DOHH2 (cell line): ENCODE measurements around the gene ACTN1.

Source experiments
- EZH2phosphoT487 ChIP-seq: fragments of 200-600 bp; sonication (generic); IDR thresholded peaks from 2 replicates; pipeline ENCODE4 v1.6.1; 2017; ENCODE audit warnings: borderline replicate concordance, mild to moderate bottlenecking, antibody characterized with exemption, low read length, moderate library complexity, mixed read lengths
- TF ChIP-seq, protein P1 (sequence below): fragments of 200-600 bp; sonication (generic); IDR thresholded peaks from one replicate; pipeline ENCODE4 v1.5.1; 2014; ENCODE audit warnings: antibody characterized with exemption, mild to moderate bottlenecking, low read depth, low read length; ENCODE audit not compliant: poor library complexity, severe bottlenecking

DNA sequence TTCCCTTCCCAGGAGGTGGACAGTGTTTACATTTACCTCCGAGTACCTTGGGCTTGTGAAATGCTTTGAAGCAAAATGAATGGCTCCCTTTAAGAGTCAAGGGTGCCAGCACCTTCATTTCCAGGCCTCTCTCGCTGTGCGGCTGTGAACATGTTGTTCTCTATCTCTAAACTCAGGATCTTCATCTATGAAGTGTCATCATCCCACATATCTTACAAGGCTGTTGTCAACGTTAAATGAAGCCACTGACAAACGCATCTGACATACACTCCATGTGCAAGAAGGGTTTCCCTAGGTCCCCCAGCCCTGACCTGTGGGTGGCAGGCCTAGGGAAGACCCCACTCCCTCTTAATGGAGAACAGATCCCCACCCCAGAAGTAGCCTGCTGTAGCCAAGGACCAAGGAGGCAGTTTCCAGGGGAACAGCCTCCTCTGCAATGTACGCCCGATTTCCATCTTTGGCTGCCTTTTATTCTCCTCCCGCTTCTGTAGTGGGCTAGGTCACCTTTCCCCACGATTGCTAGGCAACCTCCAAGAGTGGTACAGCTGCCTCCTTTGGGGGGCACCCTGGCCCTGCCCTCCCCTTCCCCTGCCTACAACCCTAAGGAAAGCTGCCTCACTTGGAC is 7.6 kb downstream of the ACTN1 start:
- TF ChIP-seq, protein P1, sequence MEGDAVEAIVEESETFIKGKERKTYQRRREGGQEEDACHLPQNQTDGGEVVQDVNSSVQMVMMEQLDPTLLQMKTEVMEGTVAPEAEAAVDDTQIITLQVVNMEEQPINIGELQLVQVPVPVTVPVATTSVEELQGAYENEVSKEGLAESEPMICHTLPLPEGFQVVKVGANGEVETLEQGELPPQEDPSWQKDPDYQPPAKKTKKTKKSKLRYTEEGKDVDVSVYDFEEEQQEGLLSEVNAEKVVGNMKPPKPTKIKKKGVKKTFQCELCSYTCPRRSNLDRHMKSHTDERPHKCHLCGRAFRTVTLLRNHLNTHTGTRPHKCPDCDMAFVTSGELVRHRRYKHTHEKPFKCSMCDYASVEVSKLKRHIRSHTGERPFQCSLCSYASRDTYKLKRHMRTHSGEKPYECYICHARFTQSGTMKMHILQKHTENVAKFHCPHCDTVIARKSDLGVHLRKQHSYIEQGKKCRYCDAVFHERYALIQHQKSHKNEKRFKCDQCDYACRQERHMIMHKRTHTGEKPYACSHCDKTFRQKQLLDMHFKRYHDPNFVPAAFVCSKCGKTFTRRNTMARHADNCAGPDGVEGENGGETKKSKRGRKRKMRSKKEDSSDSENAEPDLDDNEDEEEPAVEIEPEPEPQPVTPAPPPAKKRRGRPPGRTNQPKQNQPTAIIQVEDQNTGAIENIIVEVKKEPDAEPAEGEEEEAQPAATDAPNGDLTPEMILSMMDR: no peak
- TF ChIP-seq EZH2phosphoT487: no peak
